Measurements from ENCODE around the gene CCDC148.

DNA sequence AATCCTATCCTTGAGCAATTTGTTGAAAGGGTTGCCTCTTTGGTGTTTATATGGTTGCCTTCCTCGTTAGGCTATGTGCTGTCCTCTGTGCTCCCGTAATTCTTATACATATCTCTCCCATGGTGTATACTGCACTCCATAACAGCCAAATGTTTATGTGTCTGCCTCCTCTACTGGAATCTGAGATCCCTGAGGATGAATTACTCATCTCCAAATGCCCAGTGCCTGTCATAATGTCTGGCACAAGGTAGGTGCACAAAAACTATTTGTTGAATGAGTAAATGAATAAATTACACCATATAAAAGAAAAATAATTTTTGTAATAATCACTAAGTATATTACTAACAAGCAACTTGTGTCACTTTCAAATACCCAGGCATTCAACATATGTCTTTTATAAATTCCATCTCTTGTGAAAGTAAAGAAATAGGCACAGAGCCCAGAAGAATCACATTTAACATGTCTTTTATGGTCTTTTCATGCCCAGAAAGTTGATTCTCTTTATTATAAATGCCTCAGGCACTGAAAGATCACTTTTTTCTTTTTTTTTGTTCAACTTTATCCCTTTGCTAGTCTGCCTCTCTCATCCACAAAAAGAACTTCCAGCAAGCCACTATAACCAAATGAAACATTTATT lies 164.9 kb downstream of the CCDC148 start:
- TF ChIP-seq POLR2A (IDR thresholded peaks at IDR 0.05; ENCODE audit: extremely low read depth, insufficient read length) (no peak), MYC (IDR thresholded peaks at IDR 0.05; ENCODE audit: low read depth, low read length) (no peak)
- TF ChIP-seq, protein P1, sequence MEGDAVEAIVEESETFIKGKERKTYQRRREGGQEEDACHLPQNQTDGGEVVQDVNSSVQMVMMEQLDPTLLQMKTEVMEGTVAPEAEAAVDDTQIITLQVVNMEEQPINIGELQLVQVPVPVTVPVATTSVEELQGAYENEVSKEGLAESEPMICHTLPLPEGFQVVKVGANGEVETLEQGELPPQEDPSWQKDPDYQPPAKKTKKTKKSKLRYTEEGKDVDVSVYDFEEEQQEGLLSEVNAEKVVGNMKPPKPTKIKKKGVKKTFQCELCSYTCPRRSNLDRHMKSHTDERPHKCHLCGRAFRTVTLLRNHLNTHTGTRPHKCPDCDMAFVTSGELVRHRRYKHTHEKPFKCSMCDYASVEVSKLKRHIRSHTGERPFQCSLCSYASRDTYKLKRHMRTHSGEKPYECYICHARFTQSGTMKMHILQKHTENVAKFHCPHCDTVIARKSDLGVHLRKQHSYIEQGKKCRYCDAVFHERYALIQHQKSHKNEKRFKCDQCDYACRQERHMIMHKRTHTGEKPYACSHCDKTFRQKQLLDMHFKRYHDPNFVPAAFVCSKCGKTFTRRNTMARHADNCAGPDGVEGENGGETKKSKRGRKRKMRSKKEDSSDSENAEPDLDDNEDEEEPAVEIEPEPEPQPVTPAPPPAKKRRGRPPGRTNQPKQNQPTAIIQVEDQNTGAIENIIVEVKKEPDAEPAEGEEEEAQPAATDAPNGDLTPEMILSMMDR (IDR thresholded peaks at IDR 0.05; ENCODE audit: low read depth, low read length) = no peak
- TF ChIP-seq, protein P2, sequence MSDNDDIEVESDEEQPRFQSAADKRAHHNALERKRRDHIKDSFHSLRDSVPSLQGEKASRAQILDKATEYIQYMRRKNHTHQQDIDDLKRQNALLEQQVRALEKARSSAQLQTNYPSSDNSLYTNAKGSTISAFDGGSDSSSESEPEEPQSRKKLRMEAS (IDR thresholded peaks at IDR 0.05; ENCODE audit: low read depth, low read length) = no peak

All from NB4 (cell line).